ENCODE data around the gene HCK. TPM values are rescaled to one million over a fixed set of nuclear protein-coding genes. Genes with fewer than 3 reads are reported as not detected.

HCK gene
- total RNA-seq, 2 donors from 2014 or later = 2.1 to 4.3 TPM

DNA sequence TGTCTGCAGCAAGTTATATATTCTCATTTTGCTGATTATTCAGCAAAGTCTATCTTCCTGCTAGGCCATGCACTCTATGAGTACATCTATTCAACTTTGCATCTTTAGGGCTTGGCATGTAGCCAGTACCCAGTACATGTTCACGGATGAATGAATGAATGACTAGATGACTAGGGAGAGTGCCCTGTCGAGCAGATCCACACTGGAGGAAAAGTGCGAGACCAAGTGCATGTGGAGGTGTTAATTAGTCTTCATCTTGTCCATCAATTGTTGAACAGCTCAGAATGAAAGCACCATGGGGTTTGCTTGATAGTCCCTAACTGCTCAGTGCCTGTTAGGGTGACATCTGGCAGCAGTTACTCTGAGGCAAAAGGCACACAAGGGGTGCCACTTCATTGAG, 87.9 kb downstream of the HCK start:
- no peak for ATAC-seq
- Histone ChIP-seq H3K9me3 (no peaks in the 10 kb centered on the region), H3K27ac (no peak overlapping the region), H3K36me3 (replicated peaks in 1 of 2; ENCODE audit: insufficient read depth in 1 of 2, low read depth in 2 of 2) (peaks cover 0 to 47% of the 10 kb centered on the region in 2 donors), H3K27me3 (no peaks in the 10 kb centered on the region), H3K4me3 (no peak overlapping the region), H3K4me1 (no peaks in the 10 kb centered on the region)
- intact Hi-C loops (cut with DNase I) = no loop called here
- WGBS, 2 donors = 78 to 88% methylated on average over 3 of the region's 3 CpGs
- TF ChIP-seq, protein P1, sequence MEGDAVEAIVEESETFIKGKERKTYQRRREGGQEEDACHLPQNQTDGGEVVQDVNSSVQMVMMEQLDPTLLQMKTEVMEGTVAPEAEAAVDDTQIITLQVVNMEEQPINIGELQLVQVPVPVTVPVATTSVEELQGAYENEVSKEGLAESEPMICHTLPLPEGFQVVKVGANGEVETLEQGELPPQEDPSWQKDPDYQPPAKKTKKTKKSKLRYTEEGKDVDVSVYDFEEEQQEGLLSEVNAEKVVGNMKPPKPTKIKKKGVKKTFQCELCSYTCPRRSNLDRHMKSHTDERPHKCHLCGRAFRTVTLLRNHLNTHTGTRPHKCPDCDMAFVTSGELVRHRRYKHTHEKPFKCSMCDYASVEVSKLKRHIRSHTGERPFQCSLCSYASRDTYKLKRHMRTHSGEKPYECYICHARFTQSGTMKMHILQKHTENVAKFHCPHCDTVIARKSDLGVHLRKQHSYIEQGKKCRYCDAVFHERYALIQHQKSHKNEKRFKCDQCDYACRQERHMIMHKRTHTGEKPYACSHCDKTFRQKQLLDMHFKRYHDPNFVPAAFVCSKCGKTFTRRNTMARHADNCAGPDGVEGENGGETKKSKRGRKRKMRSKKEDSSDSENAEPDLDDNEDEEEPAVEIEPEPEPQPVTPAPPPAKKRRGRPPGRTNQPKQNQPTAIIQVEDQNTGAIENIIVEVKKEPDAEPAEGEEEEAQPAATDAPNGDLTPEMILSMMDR (IDR thresholded peaks at IDR 0.05) = no peak
- TF ChIP-seq POLR2A (IDR thresholded peaks at IDR 0.05) = no peak
- no peak for DNase-seq

DNA sequence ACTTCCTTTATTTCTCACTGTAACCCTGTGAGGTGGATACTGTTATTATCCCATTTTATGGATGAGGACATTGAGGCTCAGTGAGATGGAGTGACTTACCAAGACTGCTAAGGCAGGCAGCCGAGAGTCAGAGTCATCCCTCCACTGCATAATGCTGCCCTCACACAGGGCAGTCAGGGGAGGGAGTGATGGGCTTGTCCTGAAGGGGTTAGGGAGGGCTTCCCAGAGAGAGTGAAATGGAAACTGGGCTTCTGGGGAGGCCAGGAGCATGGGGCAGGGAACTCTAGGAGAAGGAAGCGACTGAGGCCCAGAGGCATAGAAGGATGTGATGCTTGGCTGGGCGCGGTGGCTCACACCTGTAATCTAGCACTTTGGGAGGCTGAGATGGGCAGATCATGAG, 88.6 kb downstream of the HCK start:
- TF ChIP-seq POLR2A (IDR thresholded peaks at IDR 0.05) = no peak
- TF ChIP-seq, protein P1 (IDR thresholded peaks at IDR 0.05) = no peak

GRCh38 chr20:32141465-32141980, 89.5 kb downstream of the HCK start:
- Histone ChIP-seq H3K9me3 (no peaks in the 10 kb centered on the region), H3K27ac (no peak overlapping the region), H3K4me3 (no peak overlapping the region), H3K36me3 (replicated peaks in 1 of 2; ENCODE audit: insufficient read depth in 1 of 2, low read depth in 2 of 2) (peaks cover 0 to 60% of the 10 kb centered on the region in 2 donors), H3K4me1 (no peaks in the 10 kb centered on the region), H3K27me3 (no peaks in the 10 kb centered on the region)
- TF ChIP-seq POLR2A (IDR thresholded peaks at IDR 0.05) = no peak
- TF ChIP-seq, protein P1 (IDR thresholded peaks at IDR 0.05) = no peak
- intact Hi-C loops (cut with DNase I) = no loop called here
- DNase-seq (no peak), ATAC-seq (no peak)
- 92 to 93% methylated on average over 20 to 21 of the region's 21 CpGs for WGBS, 2 donors

More for the DNA sequence above, 88.6 kb downstream of the HCK start:
- H3K27me3 ChIP-seq = no peaks in the 10 kb centered on the region
- H3K9me3 ChIP-seq = no peaks in the 10 kb centered on the region
- ATAC-seq (no peak), DNase-seq (no peak)
- intact Hi-C loops (cut with DNase I) = no loop called here
- H3K36me3 ChIP-seq (replicated peaks in 1 of 2; ENCODE audit: insufficient read depth in 1 of 2, low read depth in 2 of 2) = peaks cover 0 to 54% of the 10 kb centered on the region in 2 donors
- no peak overlapping the region for H3K4me3 ChIP-seq
- no peak overlapping the region for H3K27ac ChIP-seq
- H3K4me1 ChIP-seq = no peaks in the 10 kb centered on the region
- WGBS, 2 donors = 75 to 97% methylated on average over 4 of the region's 4 CpGs

- Histone ChIP-seq H3K4me3 (no peak overlapping the region), H3K27me3 (no peaks in the 10 kb centered on the region), H3K36me3 (replicated peaks in 1 of 2; ENCODE audit: insufficient read depth in 1 of 2, low read depth in 2 of 2) (peaks cover 0 to 61% of the 10 kb centered on the region in 2 donors), H3K9me3 (no peaks in the 10 kb centered on the region), H3K27ac (no peak overlapping the region), H3K4me1 (no peaks in the 10 kb centered on the region)
- no peak for TF ChIP-seq POLR2A (IDR thresholded peaks at IDR 0.05)
- TF ChIP-seq, protein P1 (IDR thresholded peaks at IDR 0.05) = no peak
- intact Hi-C loops (cut with DNase I) = no loop called here
- 88 to 96% methylated on average over 5 of the region's 5 CpGs for WGBS, 2 donors
- ATAC-seq (no peak), DNase-seq (no peak)
Observed at GRCh38 chr20:32142088-32142487, 90.0 kb downstream of the HCK start.

DNA sequence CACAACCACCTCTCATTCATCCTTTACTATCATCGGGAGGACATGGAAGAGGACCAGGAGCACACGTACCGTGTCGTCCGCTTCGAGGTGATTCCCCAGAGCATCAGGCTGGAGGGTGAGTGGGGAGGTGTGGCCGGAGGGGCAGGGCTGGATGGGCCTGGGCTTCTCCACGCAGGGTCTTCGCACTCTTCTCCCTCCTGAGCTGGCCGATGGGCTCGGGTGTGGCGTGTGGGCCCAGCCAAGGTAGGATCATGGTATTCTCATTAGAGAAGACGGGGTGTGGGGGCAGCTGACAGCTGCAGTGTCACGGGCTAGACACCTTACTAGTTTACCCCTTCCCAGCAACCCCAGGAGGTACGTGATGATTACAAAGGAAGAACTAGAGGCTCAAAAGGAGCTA, 90.9 kb downstream of the HCK start:
- H3K4me1 ChIP-seq = no peaks in the 10 kb centered on the region
- H3K27me3 ChIP-seq = no peaks in the 10 kb centered on the region
- H3K4me3 ChIP-seq = no peak overlapping the region
- TF ChIP-seq, protein P1 (IDR thresholded peaks at IDR 0.05) = no peak
- no peak for TF ChIP-seq POLR2A (IDR thresholded peaks at IDR 0.05)
- no peaks in the 10 kb centered on the region for H3K9me3 ChIP-seq
- DNase-seq (no peak), ATAC-seq (no peak)
- WGBS, 2 donors = 96 to 98% methylated on average over 14 to 15 of the region's 15 CpGs
- H3K36me3 ChIP-seq (replicated peaks in 1 of 2; ENCODE audit: insufficient read depth in 1 of 2, low read depth in 2 of 2) = peaks cover 0 to 59% of the 10 kb centered on the region in 2 donors
- intact Hi-C loops (cut with DNase I) = no loop called here
- no peak overlapping the region for H3K27ac ChIP-seq

Data from body of pancreas (tissue), 4 donors.